HepG2 (cell line): Measurements from ENCODE around the gene NDUFA8. TPM values are rescaled to one million over a fixed set of nuclear protein-coding genes. Genes with fewer than 3 reads are reported as not detected.
A peak's percentile ranks its signal among the peaks of the same experiment; 100 is the strongest.

Source experiments
- ARID3A ChIP-seq: IDR thresholded peaks from 2 replicates; pipeline ENCODE4 v1.6.1; 2012; ENCODE audit warnings: low read depth, low read length, improper control_type of control experiment
- ARID5B ChIP-seq: IDR thresholded peaks from 2 replicates; pipeline ENCODE4 v1.4.0; 2020; ENCODE audit warnings: mild to moderate bottlenecking, missing genetic modification reagents
- HNF1A ChIP-seq, 2 experiments: sonication (generic) in 1 of 2; formaldehyde crosslinking in 1 of 2; IDR thresholded peaks; 2 replicates each; pipeline versions ENCODE4 v1.4.0 to v1.6.1; 2016 to 2020; ENCODE audit warnings: borderline replicate concordance in 1 of 2, low read depth in 1 of 2, mild to moderate bottlenecking in 1 of 2, missing genetic modification reagents in 1 of 2
- HOXA3 ChIP-seq: sonication (generic); formaldehyde crosslinking; IDR thresholded peaks from 2 replicates; pipeline ENCODE4 v1.5.0; 2020; ENCODE audit warnings: missing genetic modification reagents
- TEAD2 ChIP-seq: sonication (generic); formaldehyde crosslinking; IDR thresholded peaks from 2 replicates; pipeline ENCODE4 v1.9.0; 2021; ENCODE audit warnings: missing genetic modification reagents
- THYN1 ChIP-seq: sonication (generic); formaldehyde crosslinking; IDR thresholded peaks from 2 replicates; pipeline ENCODE4 v1.8.1; 2023; ENCODE audit warnings: low read depth, mild to moderate bottlenecking, moderate library complexity, missing genetic modification reagents, borderline replicate concordance
- ZNF768 ChIP-seq: sonication (generic); formaldehyde crosslinking; IDR thresholded peaks from 2 replicates; pipeline ENCODE4 v1.4.0; 2020; ENCODE audit warnings: missing genetic modification reagents
- polyA plus RNA-seq, 8 experiments: library from polyadenylated mRNA; depleted of rRNA in 3 of 8; stranded (reverse) in 7 of 8; unstranded in 1 of 8; fragments of >200 nt; fragmentation: Illumina TruSeq in 4 of 8; extraction: Trizol in 4 of 8; gene quantifications; 2 replicates each; pipeline versions ENCODE4 v1.2.1 to v1.2.3, GENCODE V29; 2011 to 2016; ENCODE audit warnings: low read depth in 4 of 8, missing spikeins in 1 of 8, mixed read lengths in 1 of 8; ENCODE audit not compliant: insufficient read depth in 1 of 8
- total RNA-seq, 5 experiments: library from RNA; depleted of rRNA; stranded (reverse); fragments of >200 nt; fragmentation: Illumina TruSeq; extraction: Trizol; gene quantifications; 2 replicates each; pipeline ENCODE4 v1.2.3, GENCODE V29; 2016; ENCODE audit warnings: low read depth in 1 of 5
- TF ChIP-seq, protein P1 (sequence below): sonication (generic); formaldehyde crosslinking; IDR thresholded peaks from 2 replicates; pipeline ENCODE4 v1.4.0; 2020; ENCODE audit warnings: missing genetic modification reagents, borderline replicate concordance
- TF ChIP-seq, protein P2 (sequence below): fragments of 450-650 bp; IDR thresholded peaks from 2 replicates; pipeline ENCODE4 v1.6.1; 2017
- TF ChIP-seq, protein P3 (sequence below): sonication (generic); formaldehyde crosslinking; IDR thresholded peaks from 2 replicates; pipeline ENCODE4 v1.4.0; 2020; ENCODE audit warnings: missing genetic modification reagents, low read depth, mild to moderate bottlenecking, borderline replicate concordance

NDUFA8 gene
- total and polyA plus RNA-seq, 2 of the 13 experiments (the other 11 are each of a cell fraction or from before 2014, with no cell fraction given): 68.6 to 71.7 TPM

GRCh38 chr9:122159026-122159924 lies at the start of gene NDUFA8, which contains the start of gene MORN5 (continued):
- TF ChIP-seq, protein P1, sequence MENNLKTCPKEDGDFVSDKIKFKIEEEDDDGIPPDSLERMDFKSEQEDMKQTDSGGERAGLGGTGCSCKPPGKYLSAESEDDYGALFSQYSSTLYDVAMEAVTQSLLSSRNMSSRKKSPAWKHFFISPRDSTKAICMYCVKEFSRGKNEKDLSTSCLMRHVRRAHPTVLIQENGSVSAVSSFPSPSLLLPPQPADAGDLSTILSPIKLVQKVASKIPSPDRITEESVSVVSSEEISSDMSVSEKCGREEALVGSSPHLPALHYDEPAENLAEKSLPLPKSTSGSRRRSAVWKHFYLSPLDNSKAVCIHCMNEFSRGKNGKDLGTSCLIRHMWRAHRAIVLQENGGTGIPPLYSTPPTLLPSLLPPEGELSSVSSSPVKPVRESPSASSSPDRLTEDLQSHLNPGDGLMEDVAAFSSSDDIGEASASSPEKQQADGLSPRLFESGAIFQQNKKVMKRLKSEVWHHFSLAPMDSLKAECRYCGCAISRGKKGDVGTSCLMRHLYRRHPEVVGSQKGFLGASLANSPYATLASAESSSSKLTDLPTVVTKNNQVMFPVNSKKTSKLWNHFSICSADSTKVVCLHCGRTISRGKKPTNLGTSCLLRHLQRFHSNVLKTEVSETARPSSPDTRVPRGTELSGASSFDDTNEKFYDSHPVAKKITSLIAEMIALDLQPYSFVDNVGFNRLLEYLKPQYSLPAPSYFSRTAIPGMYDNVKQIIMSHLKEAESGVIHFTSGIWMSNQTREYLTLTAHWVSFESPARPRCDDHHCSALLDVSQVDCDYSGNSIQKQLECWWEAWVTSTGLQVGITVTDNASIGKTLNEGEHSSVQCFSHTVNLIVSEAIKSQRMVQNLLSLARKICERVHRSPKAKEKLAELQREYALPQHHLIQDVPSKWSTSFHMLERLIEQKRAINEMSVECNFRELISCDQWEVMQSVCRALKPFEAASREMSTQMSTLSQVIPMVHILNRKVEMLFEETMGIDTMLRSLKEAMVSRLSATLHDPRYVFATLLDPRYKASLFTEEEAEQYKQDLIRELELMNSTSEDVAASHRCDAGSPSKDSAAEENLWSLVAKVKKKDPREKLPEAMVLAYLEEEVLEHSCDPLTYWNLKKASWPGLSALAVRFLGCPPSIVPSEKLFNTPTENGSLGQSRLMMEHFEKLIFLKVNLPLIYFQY (CRISPR knock-in tag): no peak
- TF ChIP-seq ARID3A (no peak), TEAD2 (CRISPR knock-in tag) (no peak), HOXA3 (peak; percentile 56; the same call in 1 of the 2 replicates), THYN1 (no peak), ARID5B (CRISPR knock-in tag) (peak; percentile 19), ZNF768 (CRISPR knock-in tag) (peak; percentile 50; the same call in 1 of the 2 replicates), HNF1A (IDR thresholded peaks at IDR 0.05; ENCODE audit: low read depth) (no peak), HNF1A (CRISPR knock-in tag; IDR thresholded peaks at IDR 0.05; ENCODE audit: borderline replicate concordance) (no peak)
- TF ChIP-seq, protein P2, sequence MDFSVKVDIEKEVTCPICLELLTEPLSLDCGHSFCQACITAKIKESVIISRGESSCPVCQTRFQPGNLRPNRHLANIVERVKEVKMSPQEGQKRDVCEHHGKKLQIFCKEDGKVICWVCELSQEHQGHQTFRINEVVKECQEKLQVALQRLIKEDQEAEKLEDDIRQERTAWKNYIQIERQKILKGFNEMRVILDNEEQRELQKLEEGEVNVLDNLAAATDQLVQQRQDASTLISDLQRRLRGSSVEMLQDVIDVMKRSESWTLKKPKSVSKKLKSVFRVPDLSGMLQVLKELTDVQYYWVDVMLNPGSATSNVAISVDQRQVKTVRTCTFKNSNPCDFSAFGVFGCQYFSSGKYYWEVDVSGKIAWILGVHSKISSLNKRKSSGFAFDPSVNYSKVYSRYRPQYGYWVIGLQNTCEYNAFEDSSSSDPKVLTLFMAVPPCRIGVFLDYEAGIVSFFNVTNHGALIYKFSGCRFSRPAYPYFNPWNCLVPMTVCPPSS: no peak
- TF ChIP-seq, protein P3, sequence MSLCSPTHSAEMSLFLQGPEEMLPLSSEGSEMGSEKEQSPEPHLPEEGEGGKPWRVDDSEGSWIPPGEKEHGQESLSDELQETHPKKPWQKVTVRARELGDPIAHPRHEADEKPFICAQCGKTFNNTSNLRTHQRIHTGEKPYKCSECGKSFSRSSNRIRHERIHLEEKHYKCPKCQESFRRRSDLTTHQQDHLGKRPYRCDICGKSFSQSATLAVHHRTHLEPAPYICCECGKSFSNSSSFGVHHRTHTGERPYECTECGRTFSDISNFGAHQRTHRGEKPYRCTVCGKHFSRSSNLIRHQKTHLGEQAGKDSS (CRISPR knock-in tag): no peak
